A549 (cell line): ENCODE results near the gene MAX. TPM values are rescaled to one million over a fixed set of nuclear protein-coding genes. Genes with fewer than 3 reads are reported as not detected.

ENCODE experiments used
- ATAC-seq, 2 experiments: fragments of 200-7000 bp in 1 of 2; fragments of >200 bp in 1 of 2; cut with Nextera tagmentation in 1 of 2; cut with Tn5 transposase in 1 of 2; 3 replicates each; pipeline versions ENCODE4 v1.8.0 to v1.9.1; 2018 to 2020; ENCODE audit warnings: mild to moderate bottlenecking in 1 of 2, moderate library complexity in 1 of 2
- CTCF ChIA-PET: fragments of 300-600 bp; sonication (Branson Sonifier 250); formaldehyde crosslinking; extraction: SDS; loops from one replicate; lab custom pipeline; 2021; ENCODE audit warnings: antibody characterized with exemption, inconsistent platforms; lab: Yijun Ruan, JAX
- POLR2A ChIA-PET: fragments of 350-600 bp; formaldehyde crosslinking; extraction: SDS; loops from one replicate; lab custom pipeline; 2021; ENCODE audit warnings: antibody characterized with exemption, inconsistent platforms; lab: Yijun Ruan, JAX
- DNase-seq, 2 experiments: peaks; one replicate each; pipeline versions ENCODE4 v3.0.0 to v3.0.0-alpha.2; 2011 to 2016; ENCODE audit warnings: low read depth in 1 of 2, low spot score in 1 of 2
- FAIRE-seq: peaks from 2 replicates; lab custom pipeline; 2011; peaks lifted over from hg19 to GRCh38; lab: Jason Lieb, UNC
- H3K27ac ChIP-seq, 2 experiments: fragments of >200 bp; sonication (Bioruptor Twin); formaldehyde crosslinking; 3 replicates each; pipeline ENCODE4 v1.5.1; 2016 to 2017
- H3K4me1 ChIP-seq: fragments of >200 bp; sonication (Bioruptor Twin); formaldehyde crosslinking; 3 replicates; pipeline ENCODE4 v1.6.1; 2016
- H3K4me2 ChIP-seq: fragments of >200 bp; sonication (Bioruptor Twin); formaldehyde crosslinking; 3 replicates; pipeline ENCODE4 v1.6.1; 2016
- H3K4me3 ChIP-seq: fragments of >200 bp; sonication (Bioruptor Twin); formaldehyde crosslinking; 3 replicates; pipeline ENCODE4 v1.5.1; 2016
- H3K9me3 ChIP-seq: fragments of >200 bp; sonication (Bioruptor Twin); formaldehyde crosslinking; 3 replicates; pipeline ENCODE4 v1.6.1; 2016
- CBX8 ChIP-seq: fragments of 200-600 bp; sonication (generic); IDR thresholded peaks from 2 replicates; pipeline ENCODE4 v1.6.1; 2016
- CEBPB ChIP-seq, 2 experiments: fragments of >200 bp in 1 of 2; sonication (Bioruptor Twin) in 1 of 2; formaldehyde crosslinking in 1 of 2; IDR thresholded peaks; 2 replicates each; pipeline ENCODE4 v1.6.1; 2012 to 2016
- EHMT2 ChIP-seq: fragments of 200-600 bp; sonication (generic); IDR thresholded peaks from 2 replicates; pipeline ENCODE4 v1.6.1; 2016; ENCODE audit warnings: antibody characterized with exemption, low read depth, mild to moderate bottlenecking, moderate library complexity
- EP300 ChIP-seq, 2 experiments: fragments of >200 bp; sonication (Bioruptor Twin); formaldehyde crosslinking; IDR thresholded peaks; 2 replicates in 1 of 2; 3 replicates in 1 of 2; pipeline ENCODE4 v1.6.1; 2016 to 2017
- FOSB ChIP-seq: fragments of 250-450 bp; sonication (Bioruptor Pico); IDR thresholded peaks from 2 replicates; pipeline ENCODE4 v1.5.0; 2020; ENCODE audit warnings: mild to moderate bottlenecking, moderate library complexity
- GATA3 ChIP-seq: IDR thresholded peaks from 2 replicates; pipeline ENCODE4 v1.6.1; 2012; ENCODE audit warnings: borderline replicate concordance
- HEYL ChIP-seq: fragments of 250-450 bp; sonication (Bioruptor Pico); IDR thresholded peaks from 2 replicates; pipeline ENCODE4 v1.8.0; 2021; ENCODE audit warnings: mild to moderate bottlenecking, moderate library complexity
- HOXA7 ChIP-seq: fragments of 250-450 bp; sonication (Bioruptor Pico); IDR thresholded peaks from 2 replicates; pipeline ENCODE4 v1.5.0; 2020; ENCODE audit warnings: mild to moderate bottlenecking, moderate library complexity
- KDM5A ChIP-seq: fragments of 200-600 bp; sonication (generic); IDR thresholded peaks from 2 replicates; pipeline ENCODE4 v1.6.1; 2016; ENCODE audit warnings: antibody characterized with exemption, mild to moderate bottlenecking
- MAFK ChIP-seq: fragments of 450-650 bp; IDR thresholded peaks from 2 replicates; pipeline ENCODE4 v1.6.1; 2014; ENCODE audit not compliant: partially characterized antibody
- MYC ChIP-seq: IDR thresholded peaks from 2 replicates; pipeline ENCODE4 v1.6.1; 2012; ENCODE audit warnings: mild to moderate bottlenecking, inconsistent platforms, low read length, improper control_type of control experiment, borderline replicate concordance
- PHF8 ChIP-seq: fragments of 200-600 bp; sonication (generic); IDR thresholded peaks from 2 replicates; pipeline ENCODE4 v1.6.1; 2016; ENCODE audit warnings: low read depth, mild to moderate bottlenecking, antibody characterized with exemption, moderate library complexity, borderline replicate concordance
- RARB ChIP-seq: fragments of 250-450 bp; sonication (Bioruptor Pico); IDR thresholded peaks from 2 replicates; pipeline ENCODE4 v1.8.0; 2021; ENCODE audit warnings: mild to moderate bottlenecking, moderate library complexity
- RFX5 ChIP-seq: fragments of 450-650 bp; IDR thresholded peaks from 2 replicates; pipeline ENCODE4 v1.7.1; 2014; ENCODE audit warnings: antibody characterized with exemption, mild to moderate bottlenecking, moderate library complexity
- SMC3 ChIP-seq: fragments of >200 bp; sonication (Bioruptor Twin); formaldehyde crosslinking; IDR thresholded peaks from 3 replicates; pipeline ENCODE4 v1.6.1; 2018; ENCODE audit warnings: inconsistent platforms
- TP53 ChIP-seq: fragments of 250-450 bp; sonication (Bioruptor Pico); IDR thresholded peaks from 2 replicates; pipeline ENCODE4 v1.5.0; 2021; ENCODE audit warnings: mild to moderate bottlenecking, moderate library complexity
- ZC3H11A ChIP-seq: fragments of 450-650 bp; IDR thresholded peaks from 2 replicates; pipeline ENCODE4 v1.6.1; 2014; ENCODE audit warnings: antibody characterized with exemption, mild to moderate bottlenecking
- ZSCAN20 ChIP-seq: fragments of 250-450 bp; sonication (Bioruptor Pico); IDR thresholded peaks from 2 replicates; pipeline ENCODE4 v1.8.0; 2022; ENCODE audit warnings: mild to moderate bottlenecking, moderate library complexity
- WGBS: methylation state at CpG from one replicate; pipeline ENCODE4 v1.1.6; 2017; ENCODE audit errors: missing lambda C conversion rate; 5-methylcytosine and 5-hydroxymethylcytosine counted together
- polyA plus RNA-seq, 4 experiments: library from polyadenylated mRNA; depleted of rRNA in 3 of 4; stranded (reverse); fragments of >200 nt; fragmentation: RNase III in 1 of 4; extraction: RNeasy Plus Mini Kit Qiagen cat#74134 plus additional on column Dnase treatment in 1 of 4; gene quantifications; 2 replicates in 3 of 4; 3 replicates in 1 of 4; pipeline ENCODE4 v1.2.3, GENCODE V29; 2011 to 2017
- TF ChIP-seq, protein P1 (sequence below): fragments of >200 bp; sonication (Bioruptor Twin); formaldehyde crosslinking; IDR thresholded peaks from 3 replicates; pipeline ENCODE4 v1.6.1; 2016
- TF ChIP-seq, protein P2 (sequence below): fragments of 450-650 bp; IDR thresholded peaks from 2 replicates; pipeline ENCODE4 v1.6.1; 2014; ENCODE audit warnings: antibody characterized with exemption
- TF ChIP-seq, protein P3 (sequence below): fragments of 250-450 bp; sonication (Bioruptor Pico); IDR thresholded peaks from 2 replicates; pipeline ENCODE4 v1.5.0; 2021; ENCODE audit warnings: mild to moderate bottlenecking, moderate library complexity, borderline replicate concordance
- TF ChIP-seq, protein P4 (sequence below): fragments of 200-600 bp; sonication (generic); IDR thresholded peaks from 2 replicates; pipeline ENCODE4 v1.6.1; 2016; ENCODE audit warnings: antibody characterized with exemption, mild to moderate bottlenecking, moderate library complexity

The MAX gene
- polyA plus RNA-seq, 2 of the 4 experiments (the other 2 are of a cell fraction) = 44.0 to 53.2 TPM

GRCh38 chr14:65044596-65044959, 57.7 kb downstream of the MAX start:
- Histone ChIP-seq H3K27ac (no peak overlapping the region), H3K4me3 (no peak overlapping the region), H3K4me1 (no peaks in the 10 kb centered on the region), H3K4me2 (no peak overlapping the region), H3K9me3 (no peaks in the 10 kb centered on the region)
- no peak for ATAC-seq
- no peak for DNase-seq
- 97% methylated on average over 9 of the region's 9 CpGs for WGBS
- CTCF ChIA-PET = interaction anchor here (1.0 to 1.8 kb wide), 2 partner anchors 9 to 13 kb away, joined by 3 to 7 read pairs; no protein-coding TSS in a partner anchor
- TF ChIP-seq SMC3 (no peak), TP53 (CRISPR knock-in tag) (no peak), MAFK (no peak), MYC (no peak), CEBPB (IDR thresholded peaks at IDR 0.05) (no peak), RARB (no peak), ZC3H11A (no peak), PHF8 (no peak), EHMT2 (no peak), EP300 (IDR thresholded peaks at IDR 0.05) (no peak)
- TF ChIP-seq, protein P1, sequence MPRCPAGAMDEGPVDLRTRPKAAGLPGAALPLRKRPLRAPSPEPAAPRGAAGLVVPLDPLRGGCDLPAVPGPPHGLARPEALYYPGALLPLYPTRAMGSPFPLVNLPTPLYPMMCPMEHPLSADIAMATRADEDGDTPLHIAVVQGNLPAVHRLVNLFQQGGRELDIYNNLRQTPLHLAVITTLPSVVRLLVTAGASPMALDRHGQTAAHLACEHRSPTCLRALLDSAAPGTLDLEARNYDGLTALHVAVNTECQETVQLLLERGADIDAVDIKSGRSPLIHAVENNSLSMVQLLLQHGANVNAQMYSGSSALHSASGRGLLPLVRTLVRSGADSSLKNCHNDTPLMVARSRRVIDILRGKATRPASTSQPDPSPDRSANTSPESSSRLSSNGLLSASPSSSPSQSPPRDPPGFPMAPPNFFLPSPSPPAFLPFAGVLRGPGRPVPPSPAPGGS = no peak
- TF ChIP-seq, protein P2, sequence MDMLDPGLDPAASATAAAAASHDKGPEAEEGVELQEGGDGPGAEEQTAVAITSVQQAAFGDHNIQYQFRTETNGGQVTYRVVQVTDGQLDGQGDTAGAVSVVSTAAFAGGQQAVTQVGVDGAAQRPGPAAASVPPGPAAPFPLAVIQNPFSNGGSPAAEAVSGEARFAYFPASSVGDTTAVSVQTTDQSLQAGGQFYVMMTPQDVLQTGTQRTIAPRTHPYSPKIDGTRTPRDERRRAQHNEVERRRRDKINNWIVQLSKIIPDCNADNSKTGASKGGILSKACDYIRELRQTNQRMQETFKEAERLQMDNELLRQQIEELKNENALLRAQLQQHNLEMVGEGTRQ = no peak
- TF ChIP-seq, protein P3, sequence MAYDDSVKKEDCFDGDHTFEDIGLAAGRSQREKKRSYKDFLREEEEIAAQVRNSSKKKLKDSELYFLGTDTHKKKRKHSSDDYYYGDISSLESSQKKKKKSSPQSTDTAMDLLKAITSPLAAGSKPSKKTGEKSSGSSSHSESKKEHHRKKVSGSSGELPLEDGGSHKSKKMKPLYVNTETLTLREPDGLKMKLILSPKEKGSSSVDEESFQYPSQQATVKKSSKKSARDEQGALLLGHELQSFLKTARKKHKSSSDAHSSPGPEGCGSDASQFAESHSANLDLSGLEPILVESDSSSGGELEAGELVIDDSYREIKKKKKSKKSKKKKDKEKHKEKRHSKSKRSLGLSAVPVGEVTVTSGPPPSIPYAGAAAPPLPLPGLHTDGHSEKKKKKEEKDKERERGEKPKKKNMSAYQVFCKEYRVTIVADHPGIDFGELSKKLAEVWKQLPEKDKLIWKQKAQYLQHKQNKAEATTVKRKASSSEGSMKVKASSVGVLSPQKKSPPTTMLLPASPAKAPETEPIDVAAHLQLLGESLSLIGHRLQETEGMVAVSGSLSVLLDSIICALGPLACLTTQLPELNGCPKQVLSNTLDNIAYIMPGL = no peak
- FAIRE-seq = no peak
- POLR2A ChIA-PET = no interaction called here

- Histone ChIP-seq H3K4me3 (no peak overlapping the region), H3K4me1 (no peaks in the 10 kb centered on the region), H3K4me2 (no peak overlapping the region)
- no peak for FAIRE-seq
- no peak for ATAC-seq
- CTCF ChIA-PET = interaction anchor here (0.6 to 1.8 kb wide), 3 partner anchors 8 to 238 kb away, joined by 3 to 7 read pairs (median 3); no protein-coding TSS in a partner anchor
- 89% methylated on average over 12 of the region's 12 CpGs for WGBS
- TF ChIP-seq, protein P4, sequence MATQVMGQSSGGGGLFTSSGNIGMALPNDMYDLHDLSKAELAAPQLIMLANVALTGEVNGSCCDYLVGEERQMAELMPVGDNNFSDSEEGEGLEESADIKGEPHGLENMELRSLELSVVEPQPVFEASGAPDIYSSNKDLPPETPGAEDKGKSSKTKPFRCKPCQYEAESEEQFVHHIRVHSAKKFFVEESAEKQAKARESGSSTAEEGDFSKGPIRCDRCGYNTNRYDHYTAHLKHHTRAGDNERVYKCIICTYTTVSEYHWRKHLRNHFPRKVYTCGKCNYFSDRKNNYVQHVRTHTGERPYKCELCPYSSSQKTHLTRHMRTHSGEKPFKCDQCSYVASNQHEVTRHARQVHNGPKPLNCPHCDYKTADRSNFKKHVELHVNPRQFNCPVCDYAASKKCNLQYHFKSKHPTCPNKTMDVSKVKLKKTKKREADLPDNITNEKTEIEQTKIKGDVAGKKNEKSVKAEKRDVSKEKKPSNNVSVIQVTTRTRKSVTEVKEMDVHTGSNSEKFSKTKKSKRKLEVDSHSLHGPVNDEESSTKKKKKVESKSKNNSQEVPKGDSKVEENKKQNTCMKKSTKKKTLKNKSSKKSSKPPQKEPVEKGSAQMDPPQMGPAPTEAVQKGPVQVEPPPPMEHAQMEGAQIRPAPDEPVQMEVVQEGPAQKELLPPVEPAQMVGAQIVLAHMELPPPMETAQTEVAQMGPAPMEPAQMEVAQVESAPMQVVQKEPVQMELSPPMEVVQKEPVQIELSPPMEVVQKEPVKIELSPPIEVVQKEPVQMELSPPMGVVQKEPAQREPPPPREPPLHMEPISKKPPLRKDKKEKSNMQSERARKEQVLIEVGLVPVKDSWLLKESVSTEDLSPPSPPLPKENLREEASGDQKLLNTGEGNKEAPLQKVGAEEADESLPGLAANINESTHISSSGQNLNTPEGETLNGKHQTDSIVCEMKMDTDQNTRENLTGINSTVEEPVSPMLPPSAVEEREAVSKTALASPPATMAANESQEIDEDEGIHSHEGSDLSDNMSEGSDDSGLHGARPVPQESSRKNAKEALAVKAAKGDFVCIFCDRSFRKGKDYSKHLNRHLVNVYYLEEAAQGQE = no peak
- TF ChIP-seq GATA3 (no peak), CBX8 (no peak), FOSB (CRISPR knock-in tag) (no peak), HEYL (CRISPR knock-in tag) (no peak), ZSCAN20 (CRISPR knock-in tag) (no peak), HOXA7 (CRISPR knock-in tag) (no peak), RFX5 (no peak), KDM5A (no peak)
- TF ChIP-seq, protein P1 = no peak
- TF ChIP-seq, all 56 proteins: peak for 0
- no peak overlapping the region for H3K27ac ChIP-seq
- POLR2A ChIA-PET = no interaction called here
- H3K9me3 ChIP-seq = no peaks in the 10 kb centered on the region
- no peak for DNase-seq
Observed at GRCh38 chr14:65043893-65044595, 58.3 kb downstream of the MAX start.
